NCI-H1930 (cell line): Measurements from ENCODE around the gene CIAO3.
"Not testable (repeated sequence)": the region's sequence is repeated elsewhere in the genome, so short reads cannot be mapped to it uniquely, and the experiment has no call there.

Experiments
- DNase-seq, 2 experiments: peaks; one replicate each; lab custom pipeline; 2025; lab: John Stamatoyannopoulos, UW

The CIAO3 gene

DNA sequence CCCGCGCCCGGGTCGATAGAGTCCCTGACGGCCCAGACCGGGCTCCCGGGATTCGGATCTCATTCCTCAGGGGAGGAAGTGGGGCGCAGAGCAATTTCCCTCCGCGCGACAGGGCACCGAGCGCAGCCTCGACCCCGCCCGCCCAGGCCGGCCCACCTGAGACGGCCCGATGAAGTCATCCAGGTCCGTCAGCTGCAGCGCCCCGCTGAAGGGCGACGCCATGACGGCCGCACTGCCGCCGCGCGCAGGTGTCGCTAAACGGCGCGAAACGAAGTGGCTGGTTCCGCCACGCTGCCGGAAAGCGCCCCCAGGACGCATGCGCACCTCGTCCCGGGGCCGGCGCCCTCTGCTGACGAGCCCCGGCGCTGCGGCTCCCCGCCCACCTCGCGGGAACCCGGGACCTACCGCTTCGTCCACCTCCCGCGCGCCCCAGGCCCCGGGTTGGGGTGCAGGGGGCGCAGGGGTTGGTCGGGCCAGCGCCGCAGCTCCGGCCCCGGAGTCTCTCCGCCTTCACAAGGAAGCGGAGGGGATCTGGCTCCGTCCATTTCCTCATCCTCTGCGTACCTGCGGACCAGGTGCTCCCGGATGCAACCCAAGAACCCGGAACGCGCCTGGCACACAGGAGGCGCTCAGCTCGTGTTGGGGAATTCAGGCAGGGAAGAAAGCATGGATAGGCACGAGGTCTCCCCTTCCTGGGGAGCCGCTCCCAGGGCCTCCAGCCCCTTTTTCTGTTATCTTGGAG, at the start of gene CIAO3:
TSS of gene CIAO3 (minus strand) at position 234 of the 742 bp plus-strand sequence. CDS start at position 222, 12 bp downstream.
- peak; percentile 88 to 98 for DNase-seq

DNA sequence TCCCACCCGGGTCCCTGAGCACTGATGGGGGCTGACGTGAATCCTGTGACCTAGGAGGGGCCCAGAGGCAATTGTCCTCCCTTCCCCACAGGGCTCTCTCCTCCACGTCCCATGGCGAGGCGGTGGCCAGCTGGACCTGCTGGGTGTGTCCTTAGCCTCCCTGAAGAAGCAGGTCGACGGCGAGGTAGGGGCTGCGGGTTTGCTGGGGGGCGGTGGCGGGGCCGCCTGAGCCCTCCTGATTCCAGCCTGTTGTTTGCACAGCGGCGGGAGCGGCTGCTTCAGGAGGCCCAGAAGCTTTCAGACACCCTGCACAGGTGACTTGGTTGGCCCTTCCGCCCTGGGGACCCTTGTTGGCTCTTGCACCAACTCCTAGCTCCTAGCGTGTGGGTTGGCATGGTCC, 49.3 kb upstream of the CIAO3 start:
- no peak for DNase-seq

DNA sequence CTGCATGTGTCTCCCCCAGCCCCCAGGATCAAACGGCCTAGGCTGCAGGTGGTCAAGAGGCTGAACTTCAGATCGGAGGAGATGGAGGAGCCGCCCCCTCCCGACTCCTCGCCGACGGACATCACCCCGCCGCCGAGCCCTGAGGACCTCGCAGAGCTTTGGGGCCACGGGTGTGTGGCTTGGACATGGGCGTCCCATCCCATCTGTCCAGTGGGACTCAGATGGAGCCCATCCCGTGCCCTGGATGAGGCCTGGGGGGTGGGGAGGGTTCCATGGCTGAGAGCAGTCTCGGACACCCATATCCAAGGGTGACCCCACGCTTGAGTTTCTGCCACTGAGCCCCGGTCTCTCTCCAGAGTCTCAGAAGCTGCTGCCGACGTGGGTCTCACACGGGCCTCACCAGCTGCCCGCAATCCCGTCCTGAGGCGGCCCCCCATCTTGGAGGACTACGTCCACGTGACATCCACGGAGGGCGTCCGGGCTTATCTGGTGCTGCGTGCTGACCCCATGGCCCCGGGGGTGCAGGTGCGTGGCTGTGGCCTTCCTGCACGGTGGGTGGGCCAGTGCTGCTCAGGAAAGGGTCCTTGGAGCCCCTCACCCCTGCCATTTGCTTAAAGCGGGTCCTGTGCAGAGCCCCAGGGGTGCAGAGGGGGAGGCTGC, 48.5 kb upstream of the CIAO3 start:
- no peak for DNase-seq

DNA sequence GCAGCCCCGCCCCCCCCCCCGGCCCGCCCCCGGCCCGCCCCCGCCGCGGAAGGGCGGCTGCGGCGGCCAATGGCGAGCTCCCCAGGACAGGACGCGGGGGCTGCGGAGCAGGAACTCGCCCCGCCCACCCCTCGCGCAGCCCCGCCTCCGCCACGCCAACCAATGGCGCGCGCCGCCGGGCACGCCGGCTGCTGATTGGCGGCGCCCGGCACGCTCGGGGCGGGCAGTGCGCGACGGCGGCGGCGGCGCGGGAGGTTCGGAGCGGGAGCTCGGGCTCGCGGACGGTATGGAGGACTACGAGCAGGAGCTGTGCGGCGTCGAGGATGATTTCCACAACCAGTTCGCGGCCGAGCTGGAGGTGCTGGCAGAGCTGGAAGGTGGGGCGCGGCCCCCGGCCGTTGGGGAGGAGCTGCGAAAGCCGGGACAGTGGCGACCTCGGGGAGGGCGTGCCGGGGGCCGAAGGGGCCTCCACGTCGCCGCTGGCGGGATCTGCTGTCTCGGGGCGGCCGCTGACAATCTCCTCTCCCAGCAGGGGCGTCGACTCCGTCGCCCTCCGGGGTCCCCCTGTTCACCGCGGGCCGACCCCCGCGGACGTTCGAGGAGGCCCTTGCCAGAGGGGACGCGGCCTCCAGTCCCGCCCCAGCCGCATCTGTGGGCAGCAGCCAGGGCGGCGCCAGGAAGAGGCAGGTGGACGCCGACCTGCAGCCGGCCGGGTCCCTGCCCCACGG, 47.8 kb upstream of the CIAO3 start, which contains the start of gene CHTF18:
TSS of gene CHTF18 (plus strand) at position 222 of the 728 bp plus-strand sequence. CDS start at position 287, 65 bp downstream.
- peak; percentile 86 to 95 for DNase-seq

DNA sequence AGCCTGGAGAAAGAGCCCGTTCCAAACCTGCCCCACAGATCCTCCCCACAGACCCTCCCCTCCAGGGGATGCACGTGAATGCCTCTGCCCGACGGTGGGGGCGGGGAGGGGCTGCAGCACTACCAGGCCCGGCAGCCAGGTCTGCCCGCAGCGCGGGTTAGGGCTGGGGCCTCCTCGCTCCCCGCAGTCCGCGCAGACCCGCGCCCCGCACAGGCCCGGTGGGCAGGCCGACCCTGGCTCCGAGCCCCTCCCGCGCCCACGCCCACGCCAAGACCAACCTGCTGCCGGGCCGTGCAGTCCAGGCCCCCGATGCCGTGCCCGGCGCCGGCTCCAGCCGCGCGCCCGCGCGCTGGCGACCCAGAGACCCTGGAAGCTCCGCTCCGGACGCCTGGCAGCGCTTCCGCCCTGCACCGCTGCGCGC, 47.2 kb upstream of the CIAO3 start, which contains the start of gene RPUSD1:
TSS of gene RPUSD1 (minus strand) at position 404 of the 421 bp plus-strand sequence. CDS start 644 bp downstream, outside the sequence.
- DNase-seq, result no peak

DNA sequence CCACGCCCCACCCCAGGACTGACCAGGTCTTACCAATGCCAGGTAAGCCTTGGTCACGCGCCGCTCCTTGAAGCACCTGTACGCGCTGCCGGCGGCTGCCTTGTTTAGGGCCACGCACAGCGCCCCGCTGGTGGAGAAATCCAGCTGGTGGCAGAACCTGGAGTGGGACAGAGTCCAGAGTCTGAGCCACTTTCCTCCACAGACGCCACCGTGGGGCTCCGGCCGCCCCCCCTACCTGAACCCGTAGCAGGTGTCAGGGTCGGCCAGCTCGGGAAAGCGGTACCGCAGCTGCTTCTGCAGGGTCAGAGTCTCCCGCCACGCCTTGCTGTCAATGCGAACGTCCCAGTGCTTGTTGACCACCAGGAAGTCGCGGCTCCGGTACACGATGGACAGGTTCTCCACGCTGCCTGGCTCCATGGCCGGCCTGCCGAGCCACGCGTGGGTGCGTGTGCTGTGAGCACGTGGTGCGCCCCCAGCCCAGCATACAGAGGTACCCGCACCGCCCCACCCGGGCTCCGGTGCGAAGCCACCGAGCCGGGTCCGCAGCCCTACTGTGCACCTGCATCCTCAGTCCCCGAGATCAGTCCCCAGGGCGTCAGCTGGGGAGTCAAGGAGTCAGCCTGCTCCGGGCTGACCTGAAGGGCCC, 46.6 kb upstream of the CIAO3 start:
- no peak for DNase-seq

DNA sequence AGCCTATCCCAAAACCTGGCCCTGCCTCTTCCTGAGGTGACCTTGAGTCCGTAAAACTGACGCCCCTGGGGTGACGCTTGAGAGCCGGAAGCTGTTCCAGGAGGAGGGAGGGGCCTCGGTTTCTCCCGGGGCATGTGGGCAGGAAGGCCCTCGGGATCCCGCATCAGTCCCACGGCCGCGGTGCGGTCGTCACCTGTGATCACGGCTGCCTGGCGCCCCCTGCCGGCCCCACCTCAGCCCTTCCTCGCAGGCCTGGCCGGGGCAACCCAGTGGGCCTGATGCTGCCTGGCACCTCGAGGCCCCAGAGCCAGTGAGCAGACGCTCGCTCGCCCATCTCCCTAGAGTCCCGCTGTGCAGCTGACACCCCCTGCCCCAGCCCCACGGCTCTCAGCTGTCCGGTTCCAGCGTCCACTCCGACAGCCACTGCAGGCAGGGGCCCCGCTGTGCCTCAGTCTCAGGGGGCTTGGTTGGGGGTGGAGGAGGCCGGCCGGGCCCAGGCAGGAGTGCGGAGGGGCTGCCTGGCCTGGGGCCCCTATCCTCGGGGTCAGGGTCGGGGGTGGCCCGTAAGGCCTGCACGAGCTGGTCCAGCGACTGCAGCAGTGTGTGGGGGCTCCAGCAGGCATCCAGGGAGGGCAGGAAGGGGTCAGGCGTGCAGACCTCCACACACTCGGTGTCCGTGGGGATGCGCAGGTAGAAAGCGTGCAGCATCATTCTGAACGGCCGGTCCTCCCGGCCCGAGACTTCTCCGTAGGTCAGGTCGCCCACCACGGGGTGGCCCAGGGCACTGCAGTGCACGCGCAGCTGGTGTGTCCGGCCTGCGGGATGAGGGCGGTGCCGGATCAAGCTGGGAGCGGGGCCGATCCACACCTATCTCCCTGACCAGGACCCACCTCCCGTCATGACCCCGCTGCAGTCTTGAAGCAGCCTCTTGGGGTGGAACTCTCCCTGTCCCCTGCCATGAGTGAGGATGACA, 45.1 kb upstream of the CIAO3 start:
- peak in 1 of 2 experiments; percentile 72 for DNase-seq

DNA sequence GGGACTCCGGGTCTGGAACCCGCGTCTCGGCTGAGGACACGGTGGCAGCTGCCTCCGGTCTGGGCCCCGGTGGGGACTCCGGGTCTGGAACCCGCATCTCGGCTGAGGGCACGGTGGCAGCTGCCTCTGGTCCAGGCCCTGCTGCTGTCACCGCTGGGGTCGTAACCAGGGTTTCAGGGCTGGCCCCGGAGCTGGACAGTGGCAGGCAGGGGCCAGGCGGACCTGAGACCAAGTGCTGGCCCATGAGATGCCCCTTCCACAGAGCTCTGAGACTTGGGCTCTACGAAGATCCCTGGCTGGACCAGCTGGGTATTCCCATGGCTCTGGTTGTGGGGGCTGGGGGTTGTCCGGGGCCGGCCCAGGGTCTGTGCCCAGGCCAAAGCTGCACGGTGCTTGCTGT, 43.6 kb upstream of the CIAO3 start:
- no peak for DNase-seq

DNA sequence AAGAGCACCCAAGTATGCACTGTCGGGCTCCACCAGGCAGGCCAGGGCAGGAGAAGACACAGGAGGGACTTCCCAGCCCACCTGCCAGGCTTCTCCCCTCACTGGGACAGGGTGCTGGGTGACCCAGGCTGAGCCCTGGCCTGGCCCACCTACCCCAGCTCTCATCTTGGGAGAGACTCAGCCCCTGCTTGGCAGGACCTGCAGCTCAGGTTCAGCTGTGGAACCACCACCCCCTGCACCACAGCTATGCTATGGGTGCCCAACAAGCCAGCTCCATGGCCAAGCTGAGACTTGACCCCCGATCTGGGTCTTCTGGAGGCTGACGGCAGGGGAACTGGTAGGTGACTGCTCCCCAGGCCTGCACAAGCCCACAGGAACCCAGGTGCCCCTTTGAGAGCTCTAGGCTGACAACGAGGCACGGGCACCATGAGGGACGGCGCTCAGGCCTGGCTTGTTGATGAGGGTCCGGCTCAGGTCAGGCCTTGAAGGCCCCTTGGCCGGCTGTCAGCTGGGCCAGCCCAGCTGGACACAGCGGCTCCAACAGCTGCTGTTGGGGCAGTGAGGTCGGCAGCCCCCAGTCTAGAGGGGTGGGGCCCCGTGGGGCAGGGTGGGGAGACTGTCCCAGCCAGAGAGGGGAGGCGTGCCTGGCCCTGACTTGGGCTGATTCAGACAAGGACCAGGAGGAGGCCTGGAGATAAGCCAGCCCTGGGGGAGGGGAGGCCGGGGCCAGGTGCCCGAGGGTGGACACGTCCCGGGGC, 42.8 kb upstream of the CIAO3 start:
- DNase-seq, result no peak

DNA sequence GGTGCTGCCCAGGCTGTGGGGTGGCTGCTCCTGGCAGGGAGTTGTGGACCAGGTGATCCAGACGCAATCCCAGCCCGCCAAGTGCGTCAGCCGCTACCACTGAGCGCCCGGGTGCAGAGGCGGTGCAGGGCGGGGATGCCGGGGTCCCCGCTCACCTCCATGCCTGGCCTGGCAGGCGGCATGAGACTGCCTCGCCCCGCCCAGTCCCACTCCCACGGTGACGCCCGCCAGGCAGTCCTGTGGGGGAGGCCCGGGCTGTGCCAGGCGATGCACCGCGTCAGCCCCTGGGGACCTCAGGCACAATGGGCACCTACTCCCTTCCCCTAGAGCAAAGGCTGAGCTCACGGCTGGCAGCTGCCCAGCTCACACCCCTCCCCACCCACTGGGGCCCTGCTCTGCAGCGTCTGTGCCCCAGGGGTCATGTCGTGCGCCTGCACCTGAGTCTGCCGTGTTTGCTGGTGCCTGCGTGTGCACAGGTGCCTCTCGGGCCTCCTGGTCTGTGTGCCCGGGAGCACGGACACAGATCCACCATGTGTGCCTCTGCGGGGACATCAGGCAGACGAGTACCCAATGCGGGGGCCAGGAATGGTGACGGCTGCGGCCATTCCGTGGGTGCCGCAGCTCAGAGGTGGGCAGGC, 42.1 kb upstream of the CIAO3 start:
- no peak for DNase-seq

DNA sequence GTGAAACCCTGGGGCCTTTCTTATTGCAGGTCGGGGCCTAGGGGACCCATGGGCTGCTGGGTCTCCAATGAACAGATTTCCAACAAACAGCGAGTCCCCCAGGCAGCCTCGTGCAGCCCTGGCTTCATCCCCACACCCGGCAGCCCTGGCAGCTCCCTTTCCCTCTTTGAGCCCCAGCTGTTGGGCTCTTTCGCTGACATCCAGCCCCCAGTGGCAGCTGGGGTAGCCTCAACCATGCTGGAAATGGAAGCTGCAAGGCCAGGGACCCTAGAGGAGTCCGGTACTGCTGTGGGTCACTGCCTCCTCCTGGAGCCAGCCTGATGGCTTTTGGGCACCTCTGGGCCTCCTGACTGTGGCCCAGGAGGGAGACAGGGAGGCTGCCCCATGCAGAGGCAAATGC, 41.5 kb upstream of the CIAO3 start:
- no peak for DNase-seq

DNA sequence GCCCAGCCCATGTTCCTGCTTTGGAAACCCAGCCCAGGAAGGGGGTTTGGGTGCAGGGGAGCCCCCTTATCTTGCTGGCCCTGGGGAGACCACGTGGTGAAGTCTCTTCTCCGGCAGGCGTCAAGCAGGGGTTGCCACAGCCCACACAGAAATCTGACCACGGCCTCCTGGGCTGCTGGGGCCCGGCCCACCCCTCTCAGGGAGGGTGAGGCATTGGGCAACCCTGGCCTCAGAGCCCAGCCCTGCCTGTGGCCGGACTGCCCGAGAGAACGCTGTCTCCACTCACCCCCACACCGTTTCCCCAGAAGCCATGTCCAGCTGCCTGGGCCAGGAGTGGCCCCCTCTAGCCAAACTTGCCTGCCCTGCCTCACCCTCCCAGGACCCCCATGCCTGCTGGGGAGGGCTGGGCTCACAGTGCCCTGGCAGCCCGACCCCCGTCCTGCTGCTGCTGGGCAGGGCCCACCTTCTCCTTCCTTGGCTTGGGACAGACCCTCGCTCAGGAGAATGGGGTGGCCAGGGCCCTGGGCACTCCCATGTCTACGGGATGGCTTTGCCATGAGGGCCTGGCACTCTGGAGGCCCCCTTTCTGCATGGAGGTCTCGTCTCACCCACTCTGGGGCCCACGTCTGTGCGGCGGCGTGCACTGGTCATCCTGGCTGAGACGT, 40.7 kb upstream of the CIAO3 start:
- no peak for DNase-seq

DNA sequence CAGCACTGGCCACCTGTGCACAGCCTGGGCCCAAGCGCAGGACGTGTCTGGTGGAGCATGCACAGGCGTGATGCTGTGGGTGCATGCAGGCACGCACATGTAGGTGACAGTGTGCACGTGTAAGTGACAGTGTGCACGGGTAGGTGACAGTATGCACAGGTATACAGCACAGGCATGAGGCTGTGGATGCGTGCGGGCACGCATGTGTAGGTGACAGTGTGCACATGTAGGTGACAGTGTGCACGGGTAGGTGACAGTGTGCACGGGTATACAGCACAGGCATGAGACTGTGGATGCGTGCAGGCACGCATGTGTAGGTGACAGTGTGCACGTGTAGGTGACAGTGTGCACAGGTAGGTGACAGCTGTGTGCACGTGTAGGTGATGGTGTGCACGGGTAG, 39.5 kb upstream of the CIAO3 start:
- DNase-seq, result no peak

DNA sequence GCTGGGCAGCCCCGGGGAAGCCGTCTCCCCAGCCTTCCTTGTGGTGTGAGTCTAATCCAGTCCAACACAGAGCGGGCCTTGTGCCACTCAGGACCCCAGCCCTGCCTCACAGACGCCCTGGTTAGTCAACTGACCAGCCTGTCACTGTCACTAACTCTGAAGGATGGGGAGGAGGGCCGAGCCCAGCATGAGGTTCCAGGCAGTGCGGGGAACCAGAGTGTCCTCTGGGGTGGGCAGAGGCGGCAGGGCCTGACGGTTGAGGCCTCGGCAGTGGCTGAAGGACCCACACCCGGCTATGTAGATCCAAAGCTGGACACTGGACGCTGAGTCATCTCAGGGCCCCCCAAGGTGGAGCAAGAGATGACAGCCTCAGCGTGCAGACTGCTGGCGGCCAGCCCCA, 38.8 kb upstream of the CIAO3 start:
- no peak for DNase-seq

DNA sequence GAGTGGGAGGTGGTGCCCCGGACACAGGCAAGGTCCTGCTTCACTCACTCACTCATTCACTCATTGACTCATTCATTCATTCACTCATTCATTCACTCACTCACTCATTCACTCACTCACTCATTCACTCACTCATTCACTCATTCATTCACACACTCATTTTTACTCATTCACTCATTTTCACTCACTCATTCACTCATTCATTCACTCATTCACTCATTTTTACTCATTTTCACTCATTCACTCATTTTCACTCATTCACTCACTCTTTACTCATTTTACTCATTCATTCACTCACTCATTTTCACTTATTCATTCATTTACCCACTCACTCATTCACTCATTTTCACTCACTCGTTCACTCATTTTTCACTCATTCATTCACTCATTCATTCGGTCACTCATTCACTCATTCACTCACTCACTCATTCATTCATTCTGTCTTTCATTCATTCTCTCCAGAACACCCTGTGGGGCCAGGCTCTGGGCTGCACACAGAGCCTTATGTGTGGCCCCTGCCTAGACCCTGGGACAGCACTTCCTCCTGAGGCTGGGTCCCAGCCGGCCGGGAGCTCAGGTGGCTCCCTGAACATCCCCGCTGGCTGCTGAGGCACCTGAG, 38.2 kb upstream of the CIAO3 start:
- DNase-seq, result no peak

DNA sequence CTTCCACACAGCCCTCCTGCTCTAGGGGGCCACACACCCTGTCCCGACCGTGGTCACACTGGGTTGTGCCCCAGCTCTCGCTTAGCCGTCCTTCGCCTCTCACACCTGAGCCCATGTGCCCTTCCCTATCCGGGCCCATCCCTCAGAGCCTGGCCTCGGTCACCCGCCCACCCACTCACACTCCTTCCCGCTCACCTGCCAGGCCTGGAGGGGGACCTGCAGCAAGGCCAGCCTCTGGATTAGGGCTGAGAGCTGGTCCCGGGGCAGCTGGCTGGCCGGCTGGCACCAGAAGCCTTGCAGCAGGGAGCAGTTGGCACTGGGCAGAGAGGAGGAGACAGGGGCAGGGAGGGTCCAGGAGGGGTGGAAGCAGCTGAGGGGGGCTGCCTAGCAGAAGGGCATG, 37.6 kb upstream of the CIAO3 start:
- DNase-seq, result no peak

DNA sequence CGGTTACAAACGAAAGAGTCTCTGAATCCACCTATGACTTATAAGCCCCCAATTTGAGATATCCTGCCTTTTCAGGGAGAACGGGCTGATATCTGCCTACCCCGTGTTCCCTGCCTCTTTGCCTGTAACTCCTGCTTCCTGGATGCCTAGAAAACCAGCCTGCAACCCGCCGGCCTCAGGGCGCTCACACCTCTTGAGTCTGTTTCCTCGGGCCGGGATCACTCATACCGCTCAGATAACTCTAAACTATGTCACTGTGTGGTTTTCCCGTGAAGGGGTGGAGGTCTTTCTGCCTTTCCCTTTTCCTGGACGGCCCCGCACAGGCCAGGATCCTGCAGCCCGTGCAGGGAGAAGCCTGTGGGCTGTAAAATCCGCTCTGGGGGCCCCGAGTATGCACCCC, 37.0 kb upstream of the CIAO3 start:
- no peak for DNase-seq

DNA sequence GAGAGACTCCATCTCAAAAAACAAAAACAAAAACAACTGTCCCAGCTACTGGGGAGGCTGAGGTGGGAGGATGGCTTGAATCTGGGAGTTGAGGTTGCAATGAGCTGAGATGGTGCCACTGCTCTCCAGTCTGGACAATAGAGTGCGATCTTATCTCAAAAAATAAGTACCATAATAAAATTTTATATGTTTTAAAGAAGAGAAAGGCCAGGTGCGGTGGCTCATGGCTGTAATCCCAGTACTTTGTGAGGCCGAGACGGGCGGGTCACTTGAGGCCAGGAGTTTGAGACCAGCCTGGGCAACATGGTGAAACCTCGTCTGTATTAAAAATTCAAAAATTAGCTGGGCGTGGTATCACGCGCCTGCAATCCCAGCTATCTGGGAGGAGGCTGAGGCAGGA, 36.0 kb upstream of the CIAO3 start:
- DNase-seq, result no peak

DNA sequence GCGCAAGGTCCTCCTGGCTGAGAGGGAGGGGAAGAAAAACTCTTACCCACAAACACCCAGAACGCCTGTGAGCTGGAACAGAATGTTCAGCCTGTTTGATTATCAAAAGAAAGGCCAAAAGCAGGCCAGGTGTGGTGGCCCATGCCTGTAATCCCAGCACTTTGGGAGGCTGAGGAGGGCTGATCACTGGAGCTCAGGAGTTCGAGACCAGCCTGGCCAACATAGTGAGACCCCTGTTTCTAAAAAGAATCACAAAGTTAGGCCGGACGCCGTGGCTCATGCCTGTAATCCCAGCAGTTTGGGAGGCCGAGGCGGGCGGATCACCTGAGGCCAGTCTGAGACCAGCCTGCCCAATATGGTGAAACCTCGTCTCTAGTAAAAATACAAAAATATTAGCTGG, 35.5 kb upstream of the CIAO3 start:
- DNase-seq, result not testable (repeated sequence)
